Measurements from ENCODE around the gene SLC23A1.

Gene SLC23A1

GRCh38 chr5:139406963-139407362, 23.9 kb upstream of the SLC23A1 start:
- no peak for DNase-seq

GRCh38 chr5:139404484-139404840, 21.4 kb upstream of the SLC23A1 start:
- no peak for DNase-seq

- peak; percentile 96 to 97 for DNase-seq
These were observed 20.8 kb upstream of the SLC23A1 start, which contains the start of gene SPATA24 for GRCh38 chr5:139403787-139404483. Gene SPATA24 (minus strand): TSS chr5:139404089. CDS start chr5:139404060, 29 bp downstream.

- no peak for DNase-seq
These were observed 20.3 kb upstream of the SLC23A1 start for GRCh38 chr5:139403418-139403786.

GRCh38 chr5:139402561-139403158, 19.6 kb upstream of the SLC23A1 start:
- peak in 1 of 2 experiments; percentile 49 for DNase-seq

GRCh38 chr5:139401546-139401945, 18.4 kb upstream of the SLC23A1 start:
- no peak for DNase-seq

- DNase-seq, result no peak
These were observed 16.5 kb upstream of the SLC23A1 start for GRCh38 chr5:139399501-139400121.

- peak in 1 of 2 experiments; percentile 47 for DNase-seq
These were observed 14.8 kb upstream of the SLC23A1 start for GRCh38 chr5:139397921-139398320.

- DNase-seq, result no peak
These were observed 13.6 kb upstream of the SLC23A1 start for GRCh38 chr5:139396691-139397090.

GRCh38 chr5:139395844-139396640, 12.9 kb upstream of the SLC23A1 start:
- no peak for DNase-seq

GRCh38 chr5:139394654-139395566, 11.8 kb upstream of the SLC23A1 start, which contains the start of gene PROB1:
Gene PROB1 (minus strand): TSS chr5:139395104. CDS start chr5:139395081, 23 bp downstream.
- DNase-seq, result no peak

- no peak for DNase-seq
These were observed 11.1 kb upstream of the SLC23A1 start for GRCh38 chr5:139394123-139394653.

GRCh38 chr5:139393497-139394122, 10.5 kb upstream of the SLC23A1 start:
- no peak for DNase-seq

GRCh38 chr5:139392678-139393496, 9.8 kb upstream of the SLC23A1 start:
- no peak for DNase-seq

GRCh38 chr5:139392324-139392677, 9.2 kb upstream of the SLC23A1 start:
- no peak for DNase-seq

GRCh38 chr5:139391570-139392323, 8.7 kb upstream of the SLC23A1 start:
- no peak for DNase-seq

- DNase-seq, result no peak
These were observed 7.8 kb upstream of the SLC23A1 start for GRCh38 chr5:139390639-139391569.

Measured in NCI-H446 (cell line).